HEK293T (cell line): ENCODE results near the gene ESRRB.

ENCODE experiments used
- ARNT ChIP-seq: fragments of 450-650 bp; IDR thresholded peaks from 2 replicates; pipeline ENCODE4 v1.6.1; 2017; ENCODE audit warnings: mild to moderate bottlenecking
- FOXA1 ChIP-seq: fragments of 450-650 bp; IDR thresholded peaks from 2 replicates; pipeline ENCODE4 v1.6.1; 2016; ENCODE audit warnings: mild to moderate bottlenecking
- FOXK2 ChIP-seq: fragments of 450-650 bp; IDR thresholded peaks from 2 replicates; pipeline ENCODE4 v1.6.1; 2016; ENCODE audit warnings: mild to moderate bottlenecking
- FOXM1 ChIP-seq: fragments of 450-650 bp; IDR thresholded peaks from 2 replicates; pipeline ENCODE4 v1.6.1; 2017; ENCODE audit warnings: mild to moderate bottlenecking, borderline replicate concordance
- HDGF ChIP-seq: fragments of 450-650 bp; IDR thresholded peaks from 2 replicates; pipeline ENCODE4 v1.6.1; 2017; ENCODE audit warnings: antibody characterized with exemption, borderline replicate concordance
- L3MBTL2 ChIP-seq: fragments of 450-650 bp; conservative IDR thresholded peaks from 2 replicates; pipeline ENCODE4 v1.6.1; 2016; ENCODE audit warnings: mild to moderate bottlenecking
- LEF1 ChIP-seq: fragments of 450-650 bp; IDR thresholded peaks from 2 replicates; pipeline ENCODE4 v1.6.1; 2017; ENCODE audit warnings: mild to moderate bottlenecking, borderline replicate concordance
- NFRKB ChIP-seq: fragments of 450-650 bp; IDR thresholded peaks from 2 replicates; pipeline ENCODE4 v1.6.1; 2016; ENCODE audit warnings: mild to moderate bottlenecking, moderate library complexity
- SP1 ChIP-seq: fragments of 450-650 bp; IDR thresholded peaks from 2 replicates; pipeline ENCODE4 v1.6.1; 2017
- TARDBP ChIP-seq: fragments of 450-650 bp; IDR thresholded peaks from 2 replicates; pipeline ENCODE4 v1.6.1; 2016
- TF ChIP-seq, protein P1 (sequence below): fragments of 450-650 bp; IDR thresholded peaks from 2 replicates; pipeline ENCODE4 v1.6.1; 2016

DNA sequence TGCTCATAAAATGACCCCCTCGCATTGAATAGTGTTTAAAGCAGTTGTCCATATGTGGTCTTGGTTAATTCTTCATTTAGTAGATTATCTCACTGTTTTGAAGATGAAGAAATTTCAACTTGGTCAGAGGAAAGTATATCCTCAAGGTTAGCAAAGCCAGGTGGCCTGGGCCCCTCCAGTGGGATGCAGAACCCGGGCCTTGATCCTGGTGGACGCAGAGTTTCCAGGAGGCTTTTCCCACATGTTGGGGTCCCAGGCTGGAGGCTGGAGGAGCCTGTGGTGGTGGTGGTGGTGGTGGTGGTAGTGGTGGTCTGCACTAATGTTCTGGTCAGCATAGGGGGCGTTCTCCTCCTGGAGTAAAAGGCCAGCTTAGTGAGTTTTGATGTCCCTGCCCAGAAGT, 85.9 kb downstream of the ESRRB start:
- no peak for TF ChIP-seq HDGF
- no peak for TF ChIP-seq FOXK2
- TF ChIP-seq NFRKB = no peak
- no peak for TF ChIP-seq FOXM1
- no peak for TF ChIP-seq L3MBTL2
- no peak for TF ChIP-seq FOXA1
- TF ChIP-seq, protein P1, sequence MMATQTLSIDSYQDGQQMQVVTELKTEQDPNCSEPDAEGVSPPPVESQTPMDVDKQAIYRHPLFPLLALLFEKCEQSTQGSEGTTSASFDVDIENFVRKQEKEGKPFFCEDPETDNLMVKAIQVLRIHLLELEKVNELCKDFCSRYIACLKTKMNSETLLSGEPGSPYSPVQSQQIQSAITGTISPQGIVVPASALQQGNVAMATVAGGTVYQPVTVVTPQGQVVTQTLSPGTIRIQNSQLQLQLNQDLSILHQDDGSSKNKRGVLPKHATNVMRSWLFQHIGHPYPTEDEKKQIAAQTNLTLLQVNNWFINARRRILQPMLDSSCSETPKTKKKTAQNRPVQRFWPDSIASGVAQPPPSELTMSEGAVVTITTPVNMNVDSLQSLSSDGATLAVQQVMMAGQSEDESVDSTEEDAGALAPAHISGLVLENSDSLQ = no peak
- no peak for TF ChIP-seq SP1
- TF ChIP-seq TARDBP = no peak
- no peak for TF ChIP-seq ARNT
- TF ChIP-seq LEF1 = no peak
